ENCODE measurements around the gene RAB3D.
"Not testable (repeated sequence)": the region's sequence is repeated elsewhere in the genome, so short reads cannot be mapped to it uniquely, and the experiment has no call there.

Gene RAB3D

DNA sequence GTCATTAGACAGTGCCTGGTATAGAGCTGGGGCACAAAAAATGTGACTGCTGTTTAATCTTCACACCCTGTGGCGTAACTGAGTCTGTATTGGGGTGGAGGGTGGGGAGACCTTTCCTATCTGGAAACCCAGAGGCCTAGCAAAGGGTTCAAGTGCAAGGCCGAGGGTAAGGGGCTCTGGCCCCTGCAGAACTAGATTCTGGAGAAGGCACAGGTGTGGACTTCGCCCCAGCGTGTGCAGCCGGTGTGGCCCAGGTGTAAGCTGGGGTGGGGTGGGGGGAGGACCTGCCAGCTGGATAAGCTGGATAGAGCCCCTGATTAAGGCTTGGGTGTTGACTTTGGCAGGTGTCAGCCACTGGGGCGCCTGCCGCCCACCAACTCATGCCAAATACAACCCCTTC lies 1.3 kb downstream of the RAB3D start:
- Histone ChIP-seq H3K9me3 (ENCODE audit: control insufficient read depth, low read length) (no peaks in the 10 kb centered on the region), H3K4me1 (ENCODE audit: control insufficient read depth, insufficient read depth, low read length, poor library complexity, severe bottlenecking) (peaks cover 27% of the 10 kb centered on the region), H3K4me3 (ENCODE audit: insufficient read depth, low read depth, low read length, poor library complexity, severe bottlenecking) (no peak overlapping the region), H3K27ac (ENCODE audit: insufficient read depth, low read length, poor library complexity, severe bottlenecking) (no peak overlapping the region), H3K36me3 (ENCODE audit: control insufficient read depth, insufficient read depth, low read length) (peaks cover 12% of the 10 kb centered on the region), H3K27me3 (replicated peaks; ENCODE audit: control insufficient read depth, insufficient read depth, low read length, poor library complexity, severe bottlenecking) (no peaks in the 10 kb centered on the region)
- DNase-seq, result no peak

GRCh38 chr19:11337080-11337479 lies 2.4 kb downstream of the RAB3D start:
- DNase-seq, result no peak
- H3K27me3 ChIP-seq (replicated peaks; ENCODE audit: control insufficient read depth, insufficient read depth, low read length, poor library complexity, severe bottlenecking), result no peaks in the 10 kb centered on the region
- H3K27ac ChIP-seq (ENCODE audit: insufficient read depth, low read length, poor library complexity, severe bottlenecking), result no peak overlapping the region
- peaks cover 12% of the 10 kb centered on the region for H3K36me3 ChIP-seq (ENCODE audit: control insufficient read depth, insufficient read depth, low read length)
- no peaks in the 10 kb centered on the region for H3K9me3 ChIP-seq (ENCODE audit: control insufficient read depth, low read length)
- H3K4me1 ChIP-seq (ENCODE audit: control insufficient read depth, insufficient read depth, low read length, poor library complexity, severe bottlenecking), result peaks cover 27% of the 10 kb centered on the region
- H3K4me3 ChIP-seq (ENCODE audit: insufficient read depth, low read depth, low read length, poor library complexity, severe bottlenecking), result no peak overlapping the region

DNA sequence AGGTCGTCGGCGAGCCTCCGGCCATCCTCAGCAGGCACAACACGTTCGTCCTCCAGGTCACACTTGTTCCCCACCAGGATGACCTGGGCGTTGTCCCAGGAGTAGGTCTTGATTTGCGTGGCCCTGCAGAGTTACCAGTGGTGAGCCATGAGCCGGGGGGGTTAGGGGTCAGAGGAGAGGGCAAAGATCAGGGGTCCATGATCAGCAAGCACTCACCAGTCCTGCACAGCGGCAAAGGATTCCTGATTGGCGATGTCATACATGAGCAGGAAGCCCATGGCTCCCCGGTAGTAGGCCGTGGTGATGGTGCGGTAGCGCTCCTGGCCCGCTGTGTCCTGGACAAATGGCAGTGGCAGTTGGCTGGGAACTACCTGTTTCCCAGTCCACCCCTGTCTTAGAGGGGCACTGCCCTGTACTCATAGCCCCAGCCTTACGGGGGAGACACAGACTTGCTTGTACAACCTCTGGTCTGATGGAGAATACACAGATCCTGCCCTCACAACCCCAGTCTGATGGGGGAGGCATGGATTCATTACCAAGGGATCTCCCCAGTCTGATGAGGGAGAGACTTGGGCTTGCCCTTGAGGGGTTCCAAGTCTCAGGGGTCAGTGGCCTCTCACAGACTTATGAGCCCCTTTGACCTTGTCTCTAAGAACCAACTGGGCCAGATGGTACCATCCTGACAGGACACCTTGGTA lies 3.9 kb downstream of the RAB3D start:
- H3K9me3 ChIP-seq (ENCODE audit: control insufficient read depth, low read length), result no peaks in the 10 kb centered on the region
- no peak for DNase-seq
- peaks cover 12% of the 10 kb centered on the region for H3K36me3 ChIP-seq (ENCODE audit: control insufficient read depth, insufficient read depth, low read length)
- H3K27me3 ChIP-seq (replicated peaks; ENCODE audit: control insufficient read depth, insufficient read depth, low read length, poor library complexity, severe bottlenecking), result no peaks in the 10 kb centered on the region
- H3K27ac ChIP-seq (ENCODE audit: insufficient read depth, low read length, poor library complexity, severe bottlenecking), result no peak overlapping the region
- no peak overlapping the region for H3K4me3 ChIP-seq (ENCODE audit: insufficient read depth, low read depth, low read length, poor library complexity, severe bottlenecking)
- peaks cover 27% of the 10 kb centered on the region for H3K4me1 ChIP-seq (ENCODE audit: control insufficient read depth, insufficient read depth, low read length, poor library complexity, severe bottlenecking)

DNA sequence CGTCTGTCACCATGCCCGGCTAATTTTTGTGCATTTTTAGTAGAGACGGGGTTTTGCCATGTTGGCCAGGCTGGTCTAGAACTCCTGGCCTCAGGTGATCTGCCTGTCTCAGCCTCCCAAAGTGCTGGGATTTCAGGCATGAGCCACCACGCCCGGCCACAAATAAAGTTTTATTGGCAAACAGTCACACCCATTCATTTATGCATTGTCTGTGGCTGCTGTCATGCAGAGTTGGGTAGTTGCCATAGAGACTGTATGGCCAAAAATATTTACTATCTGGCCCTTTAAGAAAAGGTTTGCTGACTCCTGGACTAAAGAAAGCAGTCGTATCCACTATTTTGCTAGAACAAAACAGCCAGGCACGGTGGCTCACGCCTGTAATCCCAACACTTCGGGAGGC lies 5.6 kb downstream of the RAB3D start:
- H3K4me1 ChIP-seq (ENCODE audit: control insufficient read depth, insufficient read depth, low read length, poor library complexity, severe bottlenecking), result peaks cover 15% of the 10 kb centered on the region
- DNase-seq; H3K27ac ChIP-seq (ENCODE audit: insufficient read depth, low read length, poor library complexity, severe bottlenecking); H3K27me3 ChIP-seq (replicated peaks; ENCODE audit: control insufficient read depth, insufficient read depth, low read length, poor library complexity, severe bottlenecking); H3K9me3 ChIP-seq (ENCODE audit: control insufficient read depth, low read length); H3K4me3 ChIP-seq (ENCODE audit: insufficient read depth, low read depth, low read length, poor library complexity, severe bottlenecking): not testable (repeated sequence)
- H3K36me3 ChIP-seq (ENCODE audit: control insufficient read depth, insufficient read depth, low read length), result peaks cover 12% of the 10 kb centered on the region

- DNase-seq, result no peak
- Histone ChIP-seq H3K4me1 (ENCODE audit: control insufficient read depth, insufficient read depth, low read length, poor library complexity, severe bottlenecking) (peaks cover 9% of the 10 kb centered on the region), H3K36me3 (ENCODE audit: control insufficient read depth, insufficient read depth, low read length) (peaks cover 12% of the 10 kb centered on the region), H3K9me3 (ENCODE audit: control insufficient read depth, low read length) (no peaks in the 10 kb centered on the region), H3K27me3 (replicated peaks; ENCODE audit: control insufficient read depth, insufficient read depth, low read length, poor library complexity, severe bottlenecking) (no peaks in the 10 kb centered on the region), H3K4me3 (ENCODE audit: insufficient read depth, low read depth, low read length, poor library complexity, severe bottlenecking) (no peak overlapping the region), H3K27ac (ENCODE audit: insufficient read depth, low read length, poor library complexity, severe bottlenecking) (no peak overlapping the region)
Observed at GRCh38 chr19:11332822-11333221, 6.6 kb downstream of the RAB3D start.

DNA sequence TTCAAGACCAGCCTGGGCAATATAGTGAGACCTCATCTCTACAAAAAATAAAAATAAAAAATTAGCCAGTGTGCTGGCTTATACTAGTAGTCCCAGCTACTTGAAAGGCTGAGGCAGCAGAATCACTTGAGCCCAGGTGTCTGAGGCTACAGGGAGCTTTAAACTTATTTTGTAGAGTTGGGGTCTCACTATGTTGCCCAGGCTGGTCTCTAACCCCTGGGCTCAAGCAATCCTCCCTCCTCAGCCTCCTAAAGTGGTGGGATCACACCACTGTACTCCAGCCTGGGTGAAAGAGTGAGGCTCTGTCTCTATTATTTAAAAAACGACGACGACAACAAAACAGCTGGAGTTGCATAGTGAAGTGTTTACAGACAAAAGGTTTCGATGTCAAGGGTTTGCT lies 8.0 kb downstream of the RAB3D start:
- Histone ChIP-seq H3K27ac (ENCODE audit: insufficient read depth, low read length, poor library complexity, severe bottlenecking) (no peak overlapping the region), H3K36me3 (ENCODE audit: control insufficient read depth, insufficient read depth, low read length) (peaks cover 12% of the 10 kb centered on the region), H3K9me3 (ENCODE audit: control insufficient read depth, low read length) (no peaks in the 10 kb centered on the region), H3K4me3 (ENCODE audit: insufficient read depth, low read depth, low read length, poor library complexity, severe bottlenecking) (no peak overlapping the region), H3K4me1 (ENCODE audit: control insufficient read depth, insufficient read depth, low read length, poor library complexity, severe bottlenecking) (no peaks in the 10 kb centered on the region), H3K27me3 (replicated peaks; ENCODE audit: control insufficient read depth, insufficient read depth, low read length, poor library complexity, severe bottlenecking) (no peaks in the 10 kb centered on the region)
- no peak for DNase-seq

DNA sequence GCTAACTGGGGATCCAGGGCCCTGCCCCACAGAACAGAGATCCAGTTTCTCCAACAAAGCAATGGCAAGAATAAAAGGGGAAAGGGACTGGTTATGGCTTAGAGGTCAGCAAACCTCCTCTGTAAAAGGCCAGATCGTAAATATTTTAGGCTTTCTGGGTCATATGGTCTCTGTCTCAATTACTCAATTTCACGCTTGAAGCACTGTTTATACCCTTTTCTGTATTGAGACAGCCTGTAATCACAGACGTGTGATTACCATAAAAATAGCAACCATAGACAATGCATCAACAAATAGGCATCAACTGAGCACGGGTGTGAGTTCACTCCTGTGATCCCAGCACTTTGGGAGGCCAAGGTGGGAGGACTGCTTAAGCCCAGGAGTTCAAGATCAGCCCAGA lies 9.3 kb downstream of the RAB3D start:
- Histone ChIP-seq H3K4me3 (ENCODE audit: insufficient read depth, low read depth, low read length, poor library complexity, severe bottlenecking) (no peak overlapping the region), H3K9me3 (ENCODE audit: control insufficient read depth, low read length) (no peaks in the 10 kb centered on the region), H3K36me3 (ENCODE audit: control insufficient read depth, insufficient read depth, low read length) (peaks cover 2% of the 10 kb centered on the region), H3K4me1 (ENCODE audit: control insufficient read depth, insufficient read depth, low read length, poor library complexity, severe bottlenecking) (no peaks in the 10 kb centered on the region), H3K27me3 (replicated peaks; ENCODE audit: control insufficient read depth, insufficient read depth, low read length, poor library complexity, severe bottlenecking) (no peaks in the 10 kb centered on the region), H3K27ac (ENCODE audit: insufficient read depth, low read length, poor library complexity, severe bottlenecking) (no peak overlapping the region)
- DNase-seq, result no peak

- no peak for DNase-seq
- H3K27ac ChIP-seq (ENCODE audit: insufficient read depth, low read length, poor library complexity, severe bottlenecking), result no peak overlapping the region
- H3K4me1 ChIP-seq (ENCODE audit: control insufficient read depth, insufficient read depth, low read length, poor library complexity, severe bottlenecking), result peaks cover 6% of the 10 kb centered on the region
- no peaks in the 10 kb centered on the region for H3K9me3 ChIP-seq (ENCODE audit: control insufficient read depth, low read length)
- H3K27me3 ChIP-seq (replicated peaks; ENCODE audit: control insufficient read depth, insufficient read depth, low read length, poor library complexity, severe bottlenecking), result no peaks in the 10 kb centered on the region
- H3K36me3 ChIP-seq (ENCODE audit: control insufficient read depth, insufficient read depth, low read length), result no peaks in the 10 kb centered on the region
- no peak overlapping the region for H3K4me3 ChIP-seq (ENCODE audit: insufficient read depth, low read depth, low read length, poor library complexity, severe bottlenecking)
Observed at GRCh38 chr19:11325544-11325943, 13.9 kb downstream of the RAB3D start.

DNA sequence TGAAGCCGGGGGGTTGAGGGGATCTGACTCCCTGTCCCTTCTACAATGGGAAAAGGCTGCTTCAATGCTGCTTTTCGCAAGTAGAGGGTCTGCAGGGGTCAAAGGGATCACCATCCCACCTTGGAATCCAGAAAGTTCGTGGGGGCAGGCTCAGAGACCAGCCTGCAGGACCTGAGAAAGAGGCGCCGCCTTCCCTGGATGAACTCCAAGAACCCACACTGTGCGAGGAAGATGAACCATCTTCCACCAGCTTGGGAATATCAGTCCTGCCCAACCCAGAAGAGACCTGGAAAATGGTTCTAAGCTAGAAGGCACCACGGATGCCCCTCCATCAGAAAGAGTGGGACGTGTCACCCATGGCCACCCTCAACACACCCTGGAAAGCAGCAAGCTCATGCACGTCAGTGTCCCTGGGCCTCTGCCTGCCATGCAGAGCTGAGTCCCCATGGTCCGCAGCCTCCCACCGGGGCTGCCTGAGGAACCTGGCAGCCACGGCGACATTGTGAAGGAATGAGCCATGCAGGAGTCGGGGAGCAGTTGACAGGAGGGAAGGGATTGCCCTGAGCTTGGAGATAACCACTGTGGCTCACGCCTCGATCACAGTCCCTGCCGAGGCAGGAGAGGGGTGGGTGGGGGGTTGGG lies 14.6 kb downstream of the RAB3D start:
- H3K4me3 ChIP-seq (ENCODE audit: insufficient read depth, low read depth, low read length, poor library complexity, severe bottlenecking), result no peak overlapping the region
- H3K27ac ChIP-seq (ENCODE audit: insufficient read depth, low read length, poor library complexity, severe bottlenecking), result no peak overlapping the region
- no peaks in the 10 kb centered on the region for H3K36me3 ChIP-seq (ENCODE audit: control insufficient read depth, insufficient read depth, low read length)
- no peak for DNase-seq
- no peaks in the 10 kb centered on the region for H3K27me3 ChIP-seq (replicated peaks; ENCODE audit: control insufficient read depth, insufficient read depth, low read length, poor library complexity, severe bottlenecking)
- no peaks in the 10 kb centered on the region for H3K9me3 ChIP-seq (ENCODE audit: control insufficient read depth, low read length)
- H3K4me1 ChIP-seq (ENCODE audit: control insufficient read depth, insufficient read depth, low read length, poor library complexity, severe bottlenecking), result peaks cover 6% of the 10 kb centered on the region

DNA sequence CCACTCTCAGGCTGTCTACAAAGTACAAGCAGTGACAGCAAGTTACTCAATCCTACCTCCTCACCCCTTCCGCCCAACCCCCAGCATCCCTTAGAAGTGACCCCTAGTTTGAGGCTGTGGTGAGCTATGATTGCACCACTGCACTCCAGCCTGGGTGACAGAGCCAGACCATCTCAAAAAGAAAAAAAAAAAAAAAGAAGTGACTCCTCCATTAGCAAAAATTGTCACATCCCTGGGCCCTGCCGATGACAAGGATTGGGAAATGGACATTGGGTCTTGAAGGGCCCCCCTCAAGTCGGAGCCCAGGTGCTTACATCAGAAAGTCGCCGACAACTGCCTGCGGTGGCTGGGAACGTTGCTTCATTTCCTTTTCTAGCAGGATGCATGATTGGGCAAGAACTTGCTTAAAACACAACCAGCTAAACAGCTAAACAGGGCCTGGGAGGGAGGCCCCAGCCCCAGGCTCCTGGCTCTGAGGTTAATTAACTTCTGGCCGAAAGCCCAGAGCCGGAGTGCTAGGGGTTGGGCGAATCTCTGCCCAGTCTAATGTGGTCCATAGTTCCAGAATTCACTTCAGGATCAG lies 15.3 kb downstream of the RAB3D start:
- H3K9me3 ChIP-seq (ENCODE audit: control insufficient read depth, low read length), result no peaks in the 10 kb centered on the region
- no peak overlapping the region for H3K27ac ChIP-seq (ENCODE audit: insufficient read depth, low read length, poor library complexity, severe bottlenecking)
- H3K4me3 ChIP-seq (ENCODE audit: insufficient read depth, low read depth, low read length, poor library complexity, severe bottlenecking), result no peak overlapping the region
- H3K4me1 ChIP-seq (ENCODE audit: control insufficient read depth, insufficient read depth, low read length, poor library complexity, severe bottlenecking), result peaks cover 6% of the 10 kb centered on the region
- DNase-seq, result no peak
- H3K36me3 ChIP-seq (ENCODE audit: control insufficient read depth, insufficient read depth, low read length), result no peaks in the 10 kb centered on the region
- H3K27me3 ChIP-seq (replicated peaks; ENCODE audit: control insufficient read depth, insufficient read depth, low read length, poor library complexity, severe bottlenecking), result no peaks in the 10 kb centered on the region

Data from effector memory CD4-positive, alpha-beta T cell (primary cell).